HG02588 (cell line): ENCODE measurements around the gene SMYD3.
A peak's percentile ranks its signal among the peaks of the same experiment; 100 is the strongest.

Experiments
- ATAC-seq: cut with Tn5 transposase; IDR thresholded peaks from one replicate; pipeline ENCODE4 v1.9.1; 2021; ENCODE audit warnings: mild to moderate bottlenecking, moderate library complexity; ENCODE audit not compliant: unreplicated experiment

The SMYD3 gene

GRCh38 chr1:246221485-246222255 is 285.4 kb downstream of the SMYD3 start:
- no peak for ATAC-seq

- no peak for ATAC-seq
Measured at GRCh38 chr1:246220495-246221065, 286.5 kb downstream of the SMYD3 start.

- ATAC-seq, result no peak
Measured at GRCh38 chr1:246219508-246220030, 287.5 kb downstream of the SMYD3 start.

GRCh38 chr1:246218686-246219085 is 288.4 kb downstream of the SMYD3 start:
- no peak for ATAC-seq

- ATAC-seq, result no peak
Measured at GRCh38 chr1:246216906-246217305, 290.2 kb downstream of the SMYD3 start.

- no peak for ATAC-seq
Measured at GRCh38 chr1:246215510-246215903, 291.6 kb downstream of the SMYD3 start.

- ATAC-seq, result peak; percentile 95
Measured at GRCh38 chr1:246214708-246215509, 292.2 kb downstream of the SMYD3 start.

GRCh38 chr1:246213947-246214346 is 293.1 kb downstream of the SMYD3 start:
- no peak for ATAC-seq

GRCh38 chr1:246213502-246213901 is 293.6 kb downstream of the SMYD3 start:
- no peak for ATAC-seq

- no peak for ATAC-seq
Measured at GRCh38 chr1:246213036-246213435, 294.0 kb downstream of the SMYD3 start.

- ATAC-seq, result no peak
Measured at GRCh38 chr1:246212013-246212412, 295.1 kb downstream of the SMYD3 start.

GRCh38 chr1:246210756-246211155 is 296.3 kb downstream of the SMYD3 start:
- ATAC-seq, result no peak

GRCh38 chr1:246208105-246208504 is 299.0 kb downstream of the SMYD3 start:
- no peak for ATAC-seq

GRCh38 chr1:246203180-246203579 is 303.9 kb downstream of the SMYD3 start:
- ATAC-seq, result no peak

- no peak for ATAC-seq
Measured at GRCh38 chr1:246200738-246201137, 306.3 kb downstream of the SMYD3 start.

- no peak for ATAC-seq
Measured at GRCh38 chr1:246200225-246200624, 306.9 kb downstream of the SMYD3 start.

GRCh38 chr1:246199086-246199645 is 307.9 kb downstream of the SMYD3 start:
- no peak for ATAC-seq

- ATAC-seq, result no peak
Measured at GRCh38 chr1:246198115-246198816, 308.8 kb downstream of the SMYD3 start.

GRCh38 chr1:246197076-246197475 is 310.0 kb downstream of the SMYD3 start:
- ATAC-seq, result no peak

- ATAC-seq, result no peak
Measured at GRCh38 chr1:246195296-246195695, 311.8 kb downstream of the SMYD3 start.

- ATAC-seq, result no peak
Measured at GRCh38 chr1:246193537-246193936, 313.5 kb downstream of the SMYD3 start.
